ENCODE measurements around the gene TES. TPM values are rescaled to one million over a fixed set of nuclear protein-coding genes. Genes with fewer than 3 reads are reported as not detected.

TES gene
- total and polyA plus RNA-seq, 4 donors: 5.7 to 11.8 (median 7.5) TPM

GRCh38 chr7:116200963-116201362, 9.4 kb upstream of the TES start:
- WGBS: 68% methylated on average over 1 of the region's 1 CpG
- no peaks in the 10 kb centered on the region for H3K9me3 ChIP-seq (ENCODE audit: control insufficient read depth in 4 of 4, low read length in 3 of 4)
- DNase-seq (ENCODE audit: low spot score): no peak
- no peak overlapping the region for H3K4me3 ChIP-seq (ENCODE audit: low read depth in 1 of 3, low read length in 3 of 3)
- no peak for TF ChIP-seq TAF1 (conservative IDR thresholded peaks at IDR 0.05)
- no peak for TF ChIP-seq FOXA1 (IDR thresholded peaks at IDR 0.05)
- TF ChIP-seq REST (IDR thresholded peaks at IDR 0.05): no peak
- no peak for TF ChIP-seq FOXA2 (IDR thresholded peaks at IDR 0.05)
- no peak for TF ChIP-seq CTCF (IDR thresholded peaks at IDR 0.05; ENCODE audit: low read depth, low read length, missing input control)
- no peak for TF ChIP-seq MAX (IDR thresholded peaks at IDR 0.05)
- TF ChIP-seq RAD21 (IDR thresholded peaks at IDR 0.05): no peak
- TF ChIP-seq ATF3 (IDR thresholded peaks at IDR 0.05): no peak
- no peak for TF ChIP-seq SP1 (IDR thresholded peaks at IDR 0.05)
- TF ChIP-seq NR2F2 (IDR thresholded peaks at IDR 0.05): no peak
- no peak for TF ChIP-seq JUND (IDR thresholded peaks at IDR 0.05)
- H3K9ac ChIP-seq (ENCODE audit: low read depth in 1 of 2, low read length in 2 of 2): no peak overlapping the region
- H3K27me3 ChIP-seq (ENCODE audit: control insufficient read depth in 4 of 4, insufficient read depth in 4 of 4, low read length in 3 of 4): no peaks in the 10 kb centered on the region
- no peak overlapping the region for H3K27ac ChIP-seq (ENCODE audit: low read depth in 1 of 2, low read length in 2 of 2)
- no peaks in the 10 kb centered on the region for H3K36me3 ChIP-seq (ENCODE audit: control insufficient read depth in 4 of 4, insufficient read depth in 3 of 4, low read depth in 1 of 4, low read length in 3 of 4)
- no peaks in the 10 kb centered on the region for H3K4me1 ChIP-seq (ENCODE audit: control insufficient read depth in 4 of 4, insufficient read depth in 4 of 4, low read length in 3 of 4)

GRCh38 chr7:116206141-116206540, 4.2 kb upstream of the TES start:
- no peak overlapping the region for H3K9ac ChIP-seq (ENCODE audit: low read depth in 1 of 2, low read length in 2 of 2)
- no peaks in the 10 kb centered on the region for H3K27me3 ChIP-seq (ENCODE audit: control insufficient read depth in 4 of 4, insufficient read depth in 4 of 4, low read length in 3 of 4)
- no peak for DNase-seq (ENCODE audit: low spot score)
- H3K36me3 ChIP-seq (ENCODE audit: control insufficient read depth in 4 of 4, insufficient read depth in 3 of 4, low read depth in 1 of 4, low read length in 3 of 4): no peaks in the 10 kb centered on the region
- no peaks in the 10 kb centered on the region for H3K9me3 ChIP-seq (ENCODE audit: control insufficient read depth in 4 of 4, low read length in 3 of 4)
- H3K27ac ChIP-seq (ENCODE audit: low read depth in 1 of 2, low read length in 2 of 2): no peak overlapping the region
- peaks cover 0 to 4% (median under 1%) of the 10 kb centered on the region in 4 donors for H3K4me1 ChIP-seq (ENCODE audit: control insufficient read depth in 4 of 4, insufficient read depth in 4 of 4, low read length in 3 of 4)
- TF ChIP-seq RAD21 (IDR thresholded peaks at IDR 0.05) (no peak), TAF1 (conservative IDR thresholded peaks at IDR 0.05) (no peak), MAX (IDR thresholded peaks at IDR 0.05) (no peak), FOXA2 (IDR thresholded peaks at IDR 0.05) (no peak), GABPA (IDR thresholded peaks at IDR 0.05 in 1 of 2, conservative IDR thresholded peaks at IDR 0.05 in 1 of 2) (no peak), ZBTB33 (IDR thresholded peaks at IDR 0.05) (no peak)
- WGBS: 90% methylated on average over 1 of the region's 1 CpG
- H3K4me3 ChIP-seq (ENCODE audit: low read depth in 1 of 3, low read length in 3 of 3): no peak overlapping the region

Data from liver (tissue), 9 donors.